NCI-H526 (cell line): Measurements from ENCODE around the gene ATP8B3.

Experiments used
- DNase-seq, 2 experiments: peaks; one replicate each; lab custom pipeline; 2025; lab: John Stamatoyannopoulos, UW

The ATP8B3 gene, protein sequence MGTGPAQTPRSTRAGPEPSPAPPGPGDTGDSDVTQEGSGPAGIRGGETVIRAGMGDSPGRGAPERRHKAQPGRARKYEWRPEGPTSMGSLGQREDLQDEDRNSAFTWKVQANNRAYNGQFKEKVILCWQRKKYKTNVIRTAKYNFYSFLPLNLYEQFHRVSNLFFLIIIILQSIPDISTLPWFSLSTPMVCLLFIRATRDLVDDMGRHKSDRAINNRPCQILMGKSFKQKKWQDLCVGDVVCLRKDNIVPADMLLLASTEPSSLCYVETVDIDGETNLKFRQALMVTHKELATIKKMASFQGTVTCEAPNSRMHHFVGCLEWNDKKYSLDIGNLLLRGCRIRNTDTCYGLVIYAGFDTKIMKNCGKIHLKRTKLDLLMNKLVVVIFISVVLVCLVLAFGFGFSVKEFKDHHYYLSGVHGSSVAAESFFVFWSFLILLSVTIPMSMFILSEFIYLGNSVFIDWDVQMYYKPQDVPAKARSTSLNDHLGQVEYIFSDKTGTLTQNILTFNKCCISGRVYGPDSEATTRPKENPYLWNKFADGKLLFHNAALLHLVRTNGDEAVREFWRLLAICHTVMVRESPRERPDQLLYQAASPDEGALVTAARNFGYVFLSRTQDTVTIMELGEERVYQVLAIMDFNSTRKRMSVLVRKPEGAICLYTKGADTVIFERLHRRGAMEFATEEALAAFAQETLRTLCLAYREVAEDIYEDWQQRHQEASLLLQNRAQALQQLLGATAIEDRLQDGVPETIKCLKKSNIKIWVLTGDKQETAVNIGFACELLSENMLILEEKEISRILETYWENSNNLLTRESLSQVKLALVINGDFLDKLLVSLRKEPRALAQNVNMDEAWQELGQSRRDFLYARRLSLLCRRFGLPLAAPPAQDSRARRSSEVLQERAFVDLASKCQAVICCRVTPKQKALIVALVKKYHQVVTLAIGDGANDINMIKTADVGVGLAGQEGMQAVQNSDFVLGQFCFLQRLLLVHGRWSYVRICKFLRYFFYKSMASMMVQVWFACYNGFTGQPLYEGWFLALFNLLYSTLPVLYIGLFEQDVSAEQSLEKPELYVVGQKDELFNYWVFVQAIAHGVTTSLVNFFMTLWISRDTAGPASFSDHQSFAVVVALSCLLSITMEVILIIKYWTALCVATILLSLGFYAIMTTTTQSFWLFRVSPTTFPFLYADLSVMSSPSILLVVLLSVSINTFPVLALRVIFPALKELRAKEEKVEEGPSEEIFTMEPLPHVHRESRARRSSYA (N-terminal part only)

DNA sequence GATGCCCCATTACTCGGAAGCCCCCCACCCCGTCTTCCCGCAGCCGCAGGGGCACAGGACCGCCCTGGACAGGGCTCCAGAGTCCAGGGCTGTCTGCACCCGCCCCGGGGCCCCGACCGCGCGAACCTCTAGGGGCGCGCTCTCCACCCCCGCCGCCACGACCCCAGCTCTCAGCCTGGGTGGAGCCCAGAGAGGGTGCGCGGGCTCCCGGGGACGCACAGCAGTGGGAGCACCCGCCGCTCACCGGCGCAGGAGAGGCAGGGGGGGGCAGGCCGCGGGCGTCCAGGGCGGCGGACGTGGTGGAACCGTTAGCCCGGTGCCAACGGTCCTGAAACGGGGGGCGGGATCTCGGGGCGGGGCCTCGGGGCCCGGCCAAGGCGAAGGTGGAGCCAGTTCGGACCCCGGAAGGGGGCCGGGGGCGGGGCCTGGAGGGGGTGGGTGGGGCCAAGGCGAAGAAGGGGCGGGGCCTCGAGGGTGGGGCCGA lies at the start of gene ATP8B3:
Gene ATP8B3 (minus strand): TSS at position 335 of the 484 bp plus-strand sequence. CDS start 540 bp downstream, outside the sequence.
- no peak for DNase-seq

DNA sequence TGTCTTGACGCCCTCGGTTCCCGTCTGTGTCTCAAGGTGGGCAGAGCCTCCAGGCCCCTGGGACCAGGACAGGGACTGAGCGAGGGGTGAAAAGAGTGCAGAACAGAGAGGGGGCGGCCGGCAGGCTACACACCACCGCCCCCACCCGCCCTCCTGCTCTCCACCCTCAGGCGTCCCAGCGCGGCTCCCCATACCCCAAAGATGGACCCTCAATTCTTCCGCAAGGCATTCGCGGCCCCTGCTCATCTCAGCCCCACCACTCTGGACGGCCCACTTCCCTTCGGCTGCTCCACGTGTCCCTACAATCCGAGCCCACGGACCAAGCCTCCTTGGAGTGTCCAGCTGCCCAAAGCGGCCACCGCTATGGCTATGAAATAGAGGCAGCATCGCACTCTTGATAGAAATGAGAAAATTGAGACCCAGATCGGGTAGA lies 49.5 kb upstream of the ATP8B3 start:
- DNase-seq = no peak

DNA sequence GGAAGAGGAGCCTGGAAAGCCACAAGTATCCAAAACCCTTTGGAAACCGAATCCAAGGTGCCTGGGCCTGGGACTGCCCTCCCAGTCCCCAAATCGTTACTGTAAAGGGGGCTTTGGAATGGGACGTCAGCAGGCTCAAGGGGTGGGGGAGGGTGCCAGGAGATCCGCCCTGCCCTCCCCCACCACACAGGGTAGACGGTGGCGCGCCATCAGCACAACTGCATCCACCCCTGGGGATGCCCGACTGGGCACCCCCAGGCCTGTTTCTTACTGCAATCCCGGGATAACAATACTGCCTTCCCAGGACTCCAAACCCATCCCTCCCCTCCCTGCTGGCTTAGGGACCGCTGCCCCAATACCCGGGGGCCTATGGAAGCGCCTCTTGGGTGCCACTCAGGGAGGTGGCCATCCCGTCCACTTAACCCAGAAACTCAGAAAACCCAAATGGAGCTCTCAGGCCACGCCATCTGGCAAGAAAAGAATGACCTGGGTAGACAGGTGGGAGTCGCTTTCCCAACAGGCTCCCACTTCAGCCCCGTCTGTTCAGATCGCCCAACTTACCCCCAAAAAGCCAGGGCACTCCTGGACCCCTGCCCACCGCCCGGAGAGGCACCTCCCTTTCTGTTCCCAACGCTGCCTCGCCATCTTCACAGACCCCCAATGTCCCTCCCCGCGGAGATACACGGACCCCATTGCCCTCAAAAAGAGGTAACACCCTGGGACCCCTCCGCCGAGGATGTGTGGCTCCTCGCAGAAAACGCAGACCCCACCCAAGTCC lies 48.9 kb upstream of the ATP8B3 start:
- DNase-seq = no peak

- peak in 1 of 2 experiments; percentile 67 for DNase-seq
Measured at GRCh38 chr19:1860042-1860775, 48.1 kb upstream of the ATP8B3 start.

DNA sequence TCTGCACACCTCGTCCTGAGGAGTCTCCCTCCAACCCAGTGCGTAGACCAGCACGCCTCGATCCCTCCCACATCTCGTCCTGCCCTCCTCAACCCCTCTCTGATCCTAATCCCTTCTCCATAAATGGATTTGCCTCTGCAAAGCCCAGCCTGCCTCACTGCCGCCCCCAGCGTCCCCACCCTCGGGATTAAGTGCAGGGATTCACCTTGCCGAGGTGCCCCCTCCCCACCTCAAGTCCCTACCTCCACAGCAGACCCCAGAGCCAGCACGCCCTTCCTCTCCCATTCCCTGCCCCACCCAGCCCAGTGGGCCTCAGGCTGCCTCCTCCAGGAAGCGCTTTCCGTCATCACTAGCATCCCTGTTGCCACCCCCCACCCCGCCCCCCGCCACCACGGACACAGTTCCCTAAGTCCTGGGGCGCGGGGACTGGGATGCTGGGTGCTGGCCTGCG lies 47.3 kb upstream of the ATP8B3 start:
- DNase-seq = no peak

DNA sequence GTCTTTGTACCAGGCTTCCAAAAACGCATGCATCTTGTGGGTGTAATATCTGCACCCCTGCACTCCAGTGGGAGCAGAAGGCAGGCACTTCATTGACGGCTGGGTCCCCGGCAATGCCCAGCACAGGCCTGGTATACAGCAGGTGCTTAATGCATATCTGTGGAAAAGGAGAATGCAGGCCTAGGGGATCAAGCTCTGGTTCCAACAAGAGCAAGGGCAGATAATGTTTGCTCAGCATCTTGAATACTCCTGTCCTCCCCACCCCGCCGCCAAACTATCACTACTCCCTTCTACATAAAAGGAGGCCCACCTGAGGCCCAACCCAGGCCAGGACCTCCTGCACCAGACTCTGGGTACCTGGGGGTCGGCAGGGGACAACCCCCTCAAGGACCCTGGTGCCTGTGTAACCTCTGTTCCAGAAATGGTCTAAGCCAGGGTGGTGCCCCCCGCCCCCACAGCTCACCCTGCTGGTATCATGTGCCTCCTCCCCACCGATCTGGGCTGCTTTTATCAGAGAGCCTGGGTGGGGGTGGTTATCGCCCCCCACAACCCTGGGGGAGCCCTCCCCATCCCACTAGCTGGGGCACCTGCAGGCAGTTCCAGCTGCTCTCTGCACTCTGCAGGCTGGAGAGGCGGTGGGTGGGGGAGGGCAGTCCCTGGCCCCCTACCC lies 46.5 kb upstream of the ATP8B3 start:
- DNase-seq = no peak

DNA sequence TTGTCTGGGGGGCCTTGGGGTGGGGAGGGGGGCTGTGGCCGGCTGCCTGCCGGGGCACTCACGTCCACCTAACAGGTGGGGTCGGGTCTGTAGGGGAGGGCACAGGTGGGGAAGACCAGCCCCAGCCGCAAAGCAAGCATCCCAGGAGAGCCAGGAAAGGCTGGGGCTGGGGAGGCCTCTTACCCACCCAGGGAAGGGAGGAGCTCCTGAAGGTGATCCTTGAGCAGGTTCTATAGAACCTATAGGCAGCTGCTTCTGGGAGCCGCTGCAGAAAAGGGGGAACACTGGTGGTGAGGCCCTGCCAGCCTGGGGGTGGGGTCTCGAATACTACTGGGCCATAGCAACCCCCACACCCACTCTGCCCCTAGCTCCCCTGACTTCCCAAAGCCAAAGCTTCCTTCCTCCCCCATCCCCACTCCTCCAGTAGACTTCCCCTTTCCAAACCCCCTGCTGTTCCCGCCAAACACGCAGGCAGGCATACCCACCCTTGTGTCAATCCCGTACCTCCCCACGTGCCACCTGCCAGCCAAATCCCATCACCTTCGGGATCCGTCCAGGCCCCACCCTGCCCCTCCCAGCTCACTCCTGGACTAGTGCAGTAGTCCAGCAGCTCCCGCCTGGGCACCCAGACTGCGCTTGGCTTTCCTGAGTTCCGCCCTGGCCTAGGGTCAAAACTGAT lies 45.7 kb upstream of the ATP8B3 start:
- no peak for DNase-seq

GRCh38 chr19:1856698-1857603 lies 44.9 kb upstream of the ATP8B3 start:
- peak in 1 of 2 experiments; percentile 54 for DNase-seq

GRCh38 chr19:1856345-1856697 lies 44.2 kb upstream of the ATP8B3 start:
- DNase-seq = no peak

- no peak for DNase-seq
Measured at GRCh38 chr19:1855828-1856255, 43.8 kb upstream of the ATP8B3 start.

DNA sequence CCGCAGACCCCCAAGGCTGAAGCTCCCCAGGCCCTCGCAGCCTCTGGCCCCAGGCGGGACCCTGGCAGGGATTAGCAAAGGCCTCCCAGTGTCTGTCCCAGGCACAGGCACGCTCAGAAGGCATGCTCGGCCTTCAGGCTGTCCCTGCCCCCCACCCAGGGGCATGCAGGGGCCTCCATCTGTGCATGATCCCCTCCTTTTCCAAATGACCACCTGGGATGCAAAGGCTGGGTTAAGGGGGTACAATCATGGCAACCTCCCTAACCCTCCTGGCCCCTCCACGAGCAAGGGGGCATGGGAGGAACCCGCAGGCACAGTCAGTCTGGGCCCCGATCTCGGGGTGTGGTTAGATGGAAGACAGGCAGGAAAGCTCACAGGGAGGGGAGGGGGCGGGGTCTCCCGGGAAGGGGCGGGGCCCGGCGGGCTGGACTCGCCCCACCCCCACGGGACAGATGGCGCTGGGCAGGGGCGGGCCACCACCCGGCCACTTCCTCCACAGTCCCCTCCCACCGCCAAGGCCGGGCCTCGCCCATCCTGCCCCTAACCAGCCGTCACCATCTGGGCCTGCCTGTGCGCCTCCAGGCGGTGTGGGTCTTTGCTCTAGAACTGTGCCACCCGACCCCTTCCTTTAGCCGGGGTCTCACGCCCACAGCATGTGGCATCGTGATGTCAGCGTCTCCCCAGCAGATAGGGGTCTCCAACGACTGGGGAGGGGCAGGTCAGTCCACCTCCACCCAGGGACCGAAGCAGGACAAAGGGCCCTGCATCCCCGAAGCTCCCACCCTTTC lies 43.2 kb upstream of the ATP8B3 start:
- DNase-seq = peak; percentile 29 to 87

- no peak for DNase-seq
Measured at GRCh38 chr19:1854542-1855039, 42.5 kb upstream of the ATP8B3 start.

- no peak for DNase-seq
Measured at GRCh38 chr19:1854039-1854541, 42.0 kb upstream of the ATP8B3 start.

- peak in 1 of 2 experiments; percentile 64 for DNase-seq
Measured at GRCh38 chr19:1853295-1854038, 41.4 kb upstream of the ATP8B3 start.

DNA sequence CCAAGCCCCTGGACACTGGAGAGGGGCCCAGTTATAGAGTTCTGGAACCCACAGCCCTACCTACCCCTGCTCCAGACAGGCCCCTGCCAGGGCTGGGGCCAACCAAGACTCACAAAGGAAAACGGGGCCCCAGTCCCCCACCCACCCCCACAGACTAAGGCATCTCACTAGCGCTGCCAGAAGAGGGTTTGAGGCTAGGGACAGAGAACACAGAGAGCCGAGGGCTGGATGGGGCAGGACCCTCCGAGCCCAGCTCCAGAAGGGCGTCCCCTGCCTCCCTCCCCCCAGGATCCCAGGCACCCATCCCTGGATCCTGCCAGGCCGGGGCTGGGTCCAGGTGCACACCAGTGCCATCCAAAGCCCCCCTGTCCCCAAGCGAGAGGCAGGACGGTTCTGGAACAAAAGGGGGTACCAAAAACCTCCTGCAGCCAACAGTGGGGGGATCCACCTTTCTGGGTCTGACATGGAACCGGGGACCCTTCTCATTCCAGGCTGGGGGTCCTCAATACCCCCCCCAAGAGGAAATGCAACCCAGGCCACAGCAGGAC lies 40.6 kb upstream of the ATP8B3 start:
- no peak for DNase-seq
